H1 (cell line): ENCODE results near the gene DLK1. TPM values are rescaled to one million over a fixed set of nuclear protein-coding genes. Genes with fewer than 3 reads are reported as not detected.

ENCODE experiments used
- ATF2 ChIP-seq: IDR thresholded peaks from 2 replicates; pipeline ENCODE4 v1.6.1; 2012; ENCODE audit warnings: low read length, inconsistent platforms
- CBX8 ChIP-seq: fragments of 300-800, 300-1000 bp; sonication (generic); IDR thresholded peaks from 2 replicates; pipeline ENCODE4 v1.7.1; 2016; ENCODE audit warnings: low read depth, low read length, borderline replicate concordance
- CHD7 ChIP-seq: fragments of 300-600 bp; sonication (generic); IDR thresholded peaks from 2 replicates; pipeline ENCODE4 v1.7.1; 2012; ENCODE audit warnings: low read length, moderate library complexity, mild to moderate bottlenecking, inconsistent platforms; ENCODE audit not compliant: insufficient replicate concordance
- FOSL1 ChIP-seq: IDR thresholded peaks from 2 replicates; pipeline ENCODE4 v1.6.1; 2011; ENCODE audit warnings: mild to moderate bottlenecking, low read depth, low read length, moderate library complexity; ENCODE audit not compliant: insufficient read depth
- GTF2F1 ChIP-seq: IDR thresholded peaks from 2 replicates; pipeline ENCODE4 v1.6.1; 2012; ENCODE audit warnings: low read depth, low read length, improper control_type of control experiment, borderline replicate concordance
- KDM4A ChIP-seq: IDR thresholded peaks from one replicate; pipeline ENCODE4 v1.7.1; 2012; ENCODE audit warnings: low read depth, mild to moderate bottlenecking, moderate library complexity, low read length, inconsistent platforms; ENCODE audit not compliant: severe bottlenecking
- POLR2AphosphoS5 ChIP-seq: IDR thresholded peaks from 2 replicates; pipeline ENCODE4 v1.6.1; 2011; ENCODE audit warnings: low read depth, low read length
- RNF2 ChIP-seq: fragments of 200-900, 300-1000 bp; sonication (generic); IDR thresholded peaks from 2 replicates; pipeline ENCODE4 v1.7.1; 2016; ENCODE audit warnings: borderline replicate concordance, low read depth, mild to moderate bottlenecking, antibody characterized with exemption, low read length; ENCODE audit not compliant: poor library complexity, severe bottlenecking; ENCODE audit errors: missing control alignments
- SRF ChIP-seq: IDR thresholded peaks from 2 replicates; pipeline ENCODE4 v1.6.1; 2011; ENCODE audit warnings: mild to moderate bottlenecking, low read depth, low read length, moderate library complexity
- SUZ12 ChIP-seq: fragments of 200-600 bp; sonication (generic); IDR thresholded peaks from 2 replicates; pipeline ENCODE4 v1.6.1; 2012; ENCODE audit warnings: mild to moderate bottlenecking, inconsistent platforms, low read length, moderate library complexity, mixed read lengths
- polyA plus RNA-seq, 7 experiments: library from polyadenylated mRNA; depleted of rRNA in 3 of 7; stranded (reverse) in 5 of 7; unstranded in 2 of 7; fragments of >200 nt in 5 of 7; fragments of 200-250 nt in 2 of 7; gene quantifications; 1 replicate in 5 of 7; 2 replicates in 1 of 7; 4 replicates in 1 of 7; pipeline versions ENCODE4 v1.2.1 to v1.2.3, GENCODE V29; 2011 to 2013; ENCODE audit warnings: missing spikeins in 2 of 7, mixed read lengths in 2 of 7
- total RNA-seq: library from RNA; stranded (reverse); fragmentation: NEBNext Ultra II Directional; extraction: Animal tissue kit (Norgen Biotek cat#: 25700); gene quantifications from 2 replicates; pipeline ENCODE4 v1.2.1, GENCODE V29; 2021

DLK1 gene
- total and polyA plus RNA-seq, 2 of the 8 experiments (the other 6 are each of a cell fraction or from before 2014, with no cell fraction given): 1.3 to 2.4 TPM

GRCh38 chr14:100715332-100715731 lies 11.4 kb upstream of the DLK1 start (continued):
- TF ChIP-seq CHD7: no peak
- TF ChIP-seq SUZ12: no peak
- no peak for TF ChIP-seq RNF2
- TF ChIP-seq SRF: no peak
- no peak for TF ChIP-seq GTF2F1
- no peak for TF ChIP-seq CBX8
- no peak for TF ChIP-seq KDM4A
- TF ChIP-seq POLR2AphosphoS5: no peak
- no peak for TF ChIP-seq ATF2
- no peak for TF ChIP-seq FOSL1
